Activated CD4-positive, alpha-beta T cell treated with anti-CD3 and anti-CD28 coated beads, Interleukin-2, amount 50 U/mL, for 16 hours (primary cell): ENCODE measurements around the gene HSDL2.

Experiments
- DNase-seq: peaks from one replicate; pipeline ENCODE4 v3.0.0-alpha.2; 2020

The HSDL2 gene

DNA sequence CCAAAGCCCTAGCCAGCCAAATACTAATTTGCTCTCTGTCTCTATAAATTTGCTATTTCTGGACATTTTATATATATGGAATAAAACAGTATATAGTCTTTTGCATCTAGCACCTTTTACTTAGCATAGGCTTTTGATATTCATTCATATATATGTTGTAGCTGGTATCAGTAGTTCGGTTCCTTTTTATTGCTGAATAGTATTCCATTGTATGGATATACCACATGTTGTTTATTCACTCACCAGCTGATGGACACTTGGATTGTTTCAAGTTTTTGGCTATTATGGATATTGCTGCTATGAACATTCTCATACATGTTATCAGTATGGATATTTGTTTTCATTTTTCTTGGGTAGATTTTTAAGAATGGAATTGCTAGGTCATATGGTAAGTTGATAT is 82.9 kb downstream of the HSDL2 start:
- no peak for DNase-seq

DNA sequence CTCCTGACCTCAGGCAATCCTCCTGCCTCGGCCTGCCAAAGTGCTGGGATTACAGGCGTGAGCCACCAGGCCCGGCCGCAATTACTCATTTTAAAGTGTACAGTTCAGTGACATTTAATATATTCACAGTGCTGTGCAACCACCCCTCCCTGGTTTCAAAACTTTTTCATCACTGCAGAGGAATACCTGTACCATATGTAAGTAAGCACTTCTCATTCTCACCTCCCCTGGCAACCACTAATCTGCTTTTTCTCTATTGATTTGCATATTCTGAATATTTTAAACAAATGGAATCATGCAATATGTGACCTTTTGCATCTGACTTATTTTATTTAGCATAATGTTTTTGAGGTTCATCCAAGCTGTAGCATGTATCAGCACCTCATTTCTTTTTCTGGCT is 85.4 kb downstream of the HSDL2 start:
- DNase-seq, result no peak

DNA sequence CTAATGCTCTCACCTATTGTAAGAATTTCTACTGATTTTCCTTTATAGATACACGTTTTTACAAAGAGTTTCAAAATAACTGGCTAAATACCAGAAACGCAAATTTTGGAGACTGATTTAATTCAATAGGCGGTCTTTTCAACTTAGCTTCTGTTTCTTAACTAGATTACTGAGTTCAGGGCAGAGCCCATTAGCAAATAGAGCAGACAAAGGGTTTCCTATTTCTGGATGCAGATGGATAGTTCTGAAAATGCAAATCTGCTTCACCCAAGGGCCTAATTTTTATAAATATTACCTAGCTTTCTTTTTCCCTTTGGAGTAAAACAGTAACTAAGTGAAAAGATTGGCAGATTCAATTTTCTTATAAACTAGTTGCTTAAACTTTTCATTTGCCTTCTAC is 93.1 kb downstream of the HSDL2 start:
- no peak for DNase-seq

DNA sequence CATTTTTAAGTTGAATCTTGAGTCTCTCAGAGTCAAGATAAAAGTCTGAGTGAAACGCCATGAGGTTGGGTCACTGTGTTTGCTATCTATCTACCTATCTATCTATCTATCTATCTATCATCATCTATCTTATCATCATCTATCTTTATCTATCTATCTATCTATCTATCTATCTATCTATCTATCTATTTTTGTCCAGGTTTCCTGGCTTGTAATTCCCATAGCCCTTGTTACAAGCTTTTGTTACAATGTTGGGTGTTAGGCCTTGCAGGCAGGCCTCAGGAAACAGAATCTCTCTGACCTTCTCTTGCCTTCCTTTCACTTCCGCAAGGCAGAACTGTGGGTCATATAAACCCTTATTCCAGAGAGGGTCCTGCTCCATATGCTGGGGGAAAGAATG is 94.1 kb downstream of the HSDL2 start:
- no peak for DNase-seq

DNA sequence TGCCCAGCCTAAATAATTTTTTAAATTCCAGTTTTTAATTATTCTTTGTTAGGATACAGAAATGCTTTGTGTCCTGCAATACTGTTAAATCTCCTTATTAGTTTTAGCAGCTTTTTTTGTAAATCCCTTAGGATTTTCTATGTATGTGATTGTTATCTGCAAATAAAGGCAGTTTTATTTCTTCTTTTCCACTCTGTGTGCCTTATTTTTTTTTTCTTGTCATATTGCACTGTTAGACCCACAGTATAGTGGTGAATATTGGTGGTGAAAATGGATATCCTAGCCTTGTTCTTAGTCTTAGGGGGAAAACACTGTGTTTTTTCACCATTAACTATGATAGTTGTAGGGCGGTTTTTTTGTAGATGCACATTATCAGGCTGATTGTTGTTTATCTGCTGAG is 95.4 kb downstream of the HSDL2 start:
- no peak for DNase-seq

DNA sequence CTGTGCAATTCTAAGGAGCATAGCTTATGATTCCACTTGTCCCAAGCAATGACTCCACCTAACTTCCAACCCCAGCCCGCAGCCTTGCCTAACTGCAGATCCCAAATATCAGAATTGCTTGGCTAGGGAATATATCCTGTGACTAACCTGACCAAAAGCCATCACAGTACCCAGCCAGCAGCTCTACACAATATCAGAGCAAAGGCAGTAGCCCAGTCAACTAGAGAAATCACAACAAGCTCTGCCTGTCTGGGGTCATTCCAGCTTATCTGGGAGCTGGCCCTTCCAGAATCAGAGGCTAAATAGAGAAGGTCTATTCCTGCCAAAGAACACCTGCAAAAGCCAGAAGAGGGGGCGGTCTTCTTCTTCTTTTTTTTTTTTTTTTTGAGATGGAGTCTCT is 97.4 kb downstream of the HSDL2 start:
- no peak for DNase-seq

DNA sequence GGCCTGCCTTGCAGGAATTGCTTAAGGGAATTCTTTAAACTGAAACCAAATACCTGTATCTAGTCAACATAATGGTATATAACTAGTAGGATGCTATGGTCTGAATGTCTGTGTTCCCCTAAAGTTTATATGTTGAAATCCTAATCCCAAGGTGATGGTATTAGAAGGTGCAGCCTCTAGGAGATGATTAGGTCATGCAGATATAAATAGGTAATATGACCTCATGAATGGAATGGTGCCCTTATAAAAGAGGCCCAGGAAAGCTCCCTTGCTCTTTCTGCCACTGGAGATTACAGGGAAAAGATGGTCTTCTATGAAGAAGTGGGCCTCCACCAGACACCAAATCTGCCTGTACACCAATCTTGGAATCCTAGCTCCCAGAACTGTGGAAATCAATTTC is 99.3 kb downstream of the HSDL2 start:
- DNase-seq, result no peak

DNA sequence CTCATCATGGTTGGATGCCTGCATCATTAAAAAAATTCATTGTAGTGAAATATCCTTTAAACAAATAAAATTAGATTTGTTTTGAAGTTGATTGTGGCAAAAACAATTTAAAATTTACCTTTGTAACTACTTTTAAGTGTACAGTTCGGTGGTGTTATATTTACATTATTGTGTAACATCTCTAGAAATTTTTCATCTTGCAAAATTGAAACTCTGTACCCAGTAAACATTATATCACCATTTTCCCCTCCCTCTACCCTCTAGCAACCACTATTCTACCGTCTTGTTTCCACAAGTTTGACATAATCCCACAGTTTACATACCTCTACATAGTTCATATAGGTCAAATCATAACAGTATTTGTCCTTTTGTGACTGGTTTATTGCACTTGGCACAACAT is 104.7 kb downstream of the HSDL2 start:
- no peak for DNase-seq

DNA sequence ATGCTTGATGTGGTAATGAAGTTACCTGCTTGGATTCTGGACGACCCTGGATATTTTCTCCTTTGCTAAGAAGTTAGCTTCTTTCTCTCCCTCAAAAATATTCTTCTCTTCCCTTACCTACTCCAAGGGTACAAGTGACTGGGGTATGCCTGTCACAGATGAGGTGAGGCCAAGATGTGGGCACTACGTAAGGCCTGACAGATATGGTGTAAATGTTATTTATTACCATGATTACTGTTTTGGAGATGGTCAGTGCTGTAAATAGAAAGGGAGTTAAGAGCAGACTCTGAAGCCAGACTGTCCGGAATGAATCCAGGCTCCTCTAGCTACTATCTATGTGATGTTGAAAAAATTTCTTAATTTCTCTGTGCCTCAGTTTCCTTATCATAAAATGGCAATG is 105.7 kb downstream of the HSDL2 start:
- no peak for DNase-seq

DNA sequence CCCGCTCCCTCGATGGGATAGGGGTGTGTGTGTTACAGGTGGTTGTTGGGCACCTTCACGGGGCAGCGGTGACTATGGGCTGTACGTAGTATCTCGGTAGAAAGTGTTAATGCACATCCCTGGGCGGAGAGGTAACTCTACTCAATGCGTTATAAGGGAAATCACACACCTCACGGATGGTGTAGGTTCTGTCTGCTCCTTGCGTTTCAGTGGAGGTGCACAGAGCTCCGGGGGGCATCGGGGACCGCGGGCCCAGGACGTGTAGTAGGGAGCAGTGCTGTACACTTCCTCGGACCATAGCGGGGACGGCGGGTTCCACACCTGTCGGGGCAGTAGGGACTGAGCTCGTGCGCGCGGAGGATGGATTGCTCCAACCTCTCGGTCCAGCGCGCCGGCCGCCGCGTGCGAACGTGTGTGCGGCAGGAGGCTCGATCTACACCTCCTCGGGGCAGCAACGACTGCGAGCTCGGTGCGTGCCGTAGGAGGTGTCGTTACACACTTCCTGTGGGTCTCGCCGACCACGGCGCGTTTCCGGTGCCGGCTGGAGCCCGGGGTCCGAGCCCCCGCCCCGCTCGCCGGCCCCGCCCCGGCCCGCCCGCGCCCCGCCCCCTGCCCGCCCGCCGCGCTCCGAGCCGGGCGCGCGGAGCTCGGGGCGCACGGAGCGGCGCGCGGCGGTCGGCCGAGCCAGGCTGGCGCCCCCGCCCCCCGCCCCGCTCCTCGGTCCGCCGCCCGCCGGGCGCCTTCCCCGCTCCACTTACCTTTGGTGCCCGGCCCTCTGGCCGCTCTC is 106.5 kb downstream of the HSDL2 start, which contains the start of gene KIAA1958:
KIAA1958 (plus strand) TSS at position 607 of the 787 bp plus-strand sequence. CDS start 87,254 bp downstream, outside the sequence.
- peak; percentile 92 for DNase-seq

DNA sequence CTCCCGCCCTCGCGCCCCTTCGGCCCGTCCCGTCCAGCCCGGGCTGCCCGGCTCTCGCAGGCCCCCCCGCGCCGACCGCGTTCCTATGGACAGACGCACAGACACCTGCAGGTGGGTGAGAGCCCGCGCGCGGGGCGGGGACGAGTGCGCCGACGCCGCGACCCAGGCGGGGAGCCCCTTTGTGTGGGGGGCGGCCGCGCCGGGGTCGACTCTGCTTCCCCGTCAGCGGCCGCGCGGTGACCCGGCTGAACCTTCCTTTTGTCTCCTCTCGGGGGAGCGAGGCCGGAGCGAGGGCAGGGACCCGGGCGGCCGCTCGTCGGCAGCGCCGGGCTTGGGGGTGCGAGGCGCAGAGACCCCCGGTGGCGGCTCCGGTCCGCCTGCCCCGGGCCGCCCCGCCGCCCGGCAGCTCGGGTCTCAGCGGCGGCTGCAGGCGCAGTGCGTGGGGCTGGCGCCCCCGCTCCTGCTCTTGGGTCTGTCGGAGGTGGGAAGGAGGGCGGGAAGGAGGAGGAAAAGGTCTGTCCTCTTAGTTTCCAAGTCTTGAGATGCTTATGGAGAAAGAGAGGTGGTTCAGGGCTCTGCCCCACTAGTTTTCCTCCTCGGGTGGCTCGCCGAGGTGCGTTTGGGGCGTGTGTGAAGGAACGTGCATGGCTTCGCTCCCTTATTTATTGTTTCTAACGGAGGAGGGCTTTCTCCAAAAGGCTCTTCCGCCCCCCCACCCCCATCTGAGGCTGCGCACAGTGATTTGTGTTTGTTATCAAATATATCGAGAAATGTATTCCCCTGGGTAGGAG is 107.3 kb downstream of the HSDL2 start:
- peak; percentile 55 for DNase-seq

DNA sequence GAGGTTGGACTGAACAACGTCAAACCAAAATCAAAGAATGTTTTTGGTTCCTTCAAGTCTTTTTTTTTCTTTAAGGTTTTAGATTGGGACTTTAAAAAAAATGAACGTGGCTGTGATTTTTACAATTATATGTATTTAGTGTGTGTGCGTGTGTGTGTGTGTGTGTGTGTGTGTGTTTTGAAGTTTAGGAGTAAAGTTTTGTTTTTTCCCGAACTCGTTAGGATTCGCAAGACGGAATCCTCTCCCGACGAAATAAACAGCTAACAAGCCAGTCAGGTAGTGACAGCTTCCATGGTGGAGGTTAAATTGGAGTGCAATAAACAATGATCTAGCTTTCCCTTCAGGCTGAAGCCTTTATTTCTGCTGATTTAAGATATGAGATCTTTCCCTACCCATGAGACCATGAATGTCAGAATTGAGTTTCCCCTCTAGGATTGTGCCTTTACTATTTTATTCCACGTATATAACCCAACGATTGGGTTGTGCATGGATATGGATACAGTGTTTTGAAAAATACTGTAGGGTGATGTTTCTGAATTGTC is 108.0 kb downstream of the HSDL2 start:
- DNase-seq, result no peak

DNA sequence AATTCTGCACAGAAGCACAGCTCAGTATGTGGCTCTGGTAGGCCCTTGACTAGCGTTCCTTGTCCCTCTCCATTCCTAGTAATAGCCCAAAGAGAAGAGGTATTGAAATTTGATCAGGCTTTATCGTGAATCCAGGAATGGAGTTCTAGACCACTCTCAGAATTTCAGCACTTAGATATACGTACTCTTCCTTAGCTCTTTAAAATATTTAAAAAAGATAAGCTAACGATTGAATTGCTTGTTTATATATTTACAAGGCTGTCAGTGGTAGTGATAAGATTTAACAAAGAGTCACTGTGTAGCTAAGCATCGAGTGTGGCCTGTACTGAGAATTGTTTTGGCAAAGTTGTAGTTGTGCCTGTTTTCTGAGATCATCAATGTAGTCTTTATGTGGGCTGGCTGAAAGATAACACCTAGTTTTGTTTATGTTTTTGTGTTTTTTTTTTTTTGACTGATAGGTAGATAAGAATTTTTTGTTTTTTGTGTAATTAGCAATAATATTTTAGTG is 109.2 kb downstream of the HSDL2 start:
- no peak for DNase-seq

DNA sequence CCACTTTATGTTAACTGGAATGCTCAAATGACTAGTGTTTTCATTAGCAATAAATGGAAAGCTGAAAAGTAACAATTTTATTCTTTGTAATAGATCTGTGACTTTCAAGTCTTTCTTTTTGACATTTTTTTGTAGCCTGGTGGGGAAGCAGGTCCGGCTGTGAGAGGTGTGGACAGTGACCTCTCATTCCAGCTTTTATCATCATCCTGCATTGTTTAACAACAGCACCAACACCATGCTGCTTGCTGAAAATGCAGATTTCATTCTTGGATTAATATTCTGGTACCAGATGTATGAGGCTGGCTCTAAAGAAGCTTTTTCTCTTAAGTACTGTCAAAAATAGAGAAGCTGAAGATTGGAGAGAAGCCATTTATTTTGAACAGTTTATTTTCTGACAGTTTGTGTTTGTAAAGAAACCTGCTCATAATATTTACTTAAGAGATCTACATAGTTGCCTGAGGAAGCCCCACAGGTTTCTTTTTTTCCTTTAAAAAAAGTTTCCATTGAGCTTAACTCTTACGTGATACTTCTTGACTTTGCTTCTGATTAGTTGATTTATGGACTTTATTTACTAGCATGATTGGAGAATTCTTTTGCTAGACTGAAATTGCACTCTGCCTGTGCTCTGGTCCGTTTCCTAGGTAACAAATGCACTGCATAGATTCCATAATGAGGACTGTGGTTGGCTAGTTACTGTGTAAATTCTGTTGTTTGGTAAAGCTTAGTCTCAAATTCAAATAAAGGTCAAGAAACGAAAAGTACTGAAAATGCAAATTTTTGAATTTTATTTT is 110.2 kb downstream of the HSDL2 start:
- no peak for DNase-seq

DNA sequence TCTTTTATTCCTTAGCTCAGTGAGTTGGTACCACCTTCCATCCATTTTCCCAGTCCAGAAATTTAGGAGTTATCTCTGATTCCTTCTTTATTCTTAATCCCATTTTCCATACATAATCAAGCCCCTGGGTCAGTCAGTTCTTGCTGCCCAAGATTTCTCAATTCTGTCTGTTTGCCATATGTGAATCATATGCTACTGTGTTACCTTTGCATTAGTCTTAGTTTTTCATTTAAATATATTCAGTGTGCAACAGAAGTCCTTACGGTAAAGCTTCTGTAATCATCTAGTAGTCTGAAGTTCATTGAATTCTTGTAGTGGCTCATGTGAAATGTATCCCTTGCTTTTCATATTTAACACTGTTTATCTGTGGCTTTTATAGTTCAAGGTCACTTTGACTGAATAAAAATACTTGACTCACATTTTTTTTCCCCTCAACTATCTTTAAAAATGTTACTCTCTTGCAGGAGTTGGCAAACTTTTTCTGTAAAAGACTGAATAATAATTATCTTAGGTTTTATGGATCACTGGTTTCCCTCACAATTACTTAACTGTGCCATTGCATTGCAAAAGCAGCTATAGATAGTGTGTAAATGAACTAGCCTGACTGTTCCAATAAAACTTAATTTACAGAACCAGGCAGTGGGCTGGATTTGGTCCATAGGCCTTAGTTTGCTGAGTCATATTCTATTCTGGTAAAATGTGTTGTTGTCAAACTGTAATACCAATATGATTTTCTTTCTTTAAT is 113.7 kb downstream of the HSDL2 start:
- no peak for DNase-seq

DNA sequence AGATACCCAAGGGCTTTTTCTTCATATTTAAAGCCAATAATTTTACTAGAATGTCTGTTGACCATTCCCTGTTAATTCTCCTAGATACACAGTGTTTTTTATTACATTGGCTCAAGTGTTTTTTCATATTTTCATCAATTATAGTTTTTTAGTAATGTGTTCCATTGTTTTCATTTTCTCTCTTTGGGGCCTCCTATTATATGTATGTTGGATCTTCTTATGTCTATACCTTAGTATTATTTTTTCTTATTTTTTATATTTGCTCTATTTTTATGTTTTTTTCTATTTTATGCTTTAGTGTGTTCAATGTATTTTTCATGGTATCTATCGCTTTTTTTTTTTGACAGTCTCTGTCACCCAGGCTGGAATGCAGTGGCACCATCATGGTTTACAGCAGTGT is 114.2 kb downstream of the HSDL2 start:
- no peak for DNase-seq

DNA sequence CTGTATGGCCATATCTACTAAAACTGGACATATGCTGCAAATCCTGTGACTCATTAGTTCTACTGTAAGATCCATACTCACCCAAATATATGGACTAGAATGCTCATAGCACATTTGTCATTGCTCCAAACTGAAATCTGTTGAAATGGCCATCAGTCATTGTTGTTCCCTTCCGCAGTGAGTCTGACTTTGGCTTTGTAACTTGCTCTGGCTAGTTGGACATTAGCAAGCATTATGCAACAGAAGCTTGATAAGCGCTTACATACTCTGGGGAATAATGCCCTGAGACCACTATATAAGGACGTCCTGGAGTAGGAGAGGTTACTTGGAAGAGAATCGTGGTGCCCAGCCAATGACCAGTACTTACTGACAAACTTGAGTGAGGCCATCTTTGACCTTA is 115.7 kb downstream of the HSDL2 start:
- DNase-seq, result no peak

DNA sequence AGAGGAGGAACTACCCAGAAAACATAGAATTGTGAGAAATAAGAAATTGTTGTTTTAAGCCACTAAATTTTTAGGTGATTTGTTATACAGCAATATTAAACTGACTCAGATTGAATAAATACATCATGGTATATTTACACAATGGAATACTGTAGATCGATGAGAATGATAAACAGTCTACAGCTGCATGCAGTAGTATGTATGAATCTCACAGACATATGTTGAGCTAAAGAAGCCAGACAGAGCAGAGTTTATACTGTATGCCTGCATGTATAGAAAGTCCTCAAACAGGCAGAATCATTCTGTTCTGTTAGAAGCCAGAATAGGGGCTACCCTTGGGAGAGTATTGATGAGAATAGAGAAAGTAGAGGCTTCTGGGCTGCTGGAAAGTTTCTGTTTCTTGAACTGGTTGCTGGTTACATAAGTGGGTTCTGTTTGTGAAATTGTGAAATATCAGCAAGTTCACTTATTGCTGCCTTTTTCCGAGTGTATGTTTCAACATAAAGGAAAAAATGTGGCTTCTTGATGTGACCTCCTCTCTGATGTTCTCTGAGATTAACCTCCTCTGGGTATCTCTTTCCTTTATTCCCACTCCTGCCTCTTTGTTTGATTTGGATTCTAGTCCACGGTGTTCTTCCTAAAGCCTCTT is 116.3 kb downstream of the HSDL2 start:
- no peak for DNase-seq

DNA sequence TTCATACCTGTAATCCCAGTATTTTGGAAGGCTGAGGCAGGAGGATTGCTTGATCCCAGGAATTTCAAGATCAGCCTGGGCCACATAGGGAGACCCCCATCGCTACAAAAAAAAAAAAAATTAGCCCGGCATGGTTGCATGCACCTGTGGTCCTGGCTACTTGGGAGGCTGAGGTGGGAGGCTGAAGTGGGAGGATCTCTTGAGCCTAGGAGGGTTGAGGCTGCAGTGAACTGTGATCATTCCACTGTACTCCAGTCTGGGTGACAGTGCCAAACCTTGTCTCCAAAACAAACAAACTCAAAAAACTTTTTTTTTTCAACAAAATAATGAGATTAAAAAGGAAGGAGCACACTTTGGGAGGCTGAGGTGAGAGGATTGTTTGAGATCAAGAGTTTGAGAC is 120.9 kb downstream of the HSDL2 start:
- no peak for DNase-seq

DNA sequence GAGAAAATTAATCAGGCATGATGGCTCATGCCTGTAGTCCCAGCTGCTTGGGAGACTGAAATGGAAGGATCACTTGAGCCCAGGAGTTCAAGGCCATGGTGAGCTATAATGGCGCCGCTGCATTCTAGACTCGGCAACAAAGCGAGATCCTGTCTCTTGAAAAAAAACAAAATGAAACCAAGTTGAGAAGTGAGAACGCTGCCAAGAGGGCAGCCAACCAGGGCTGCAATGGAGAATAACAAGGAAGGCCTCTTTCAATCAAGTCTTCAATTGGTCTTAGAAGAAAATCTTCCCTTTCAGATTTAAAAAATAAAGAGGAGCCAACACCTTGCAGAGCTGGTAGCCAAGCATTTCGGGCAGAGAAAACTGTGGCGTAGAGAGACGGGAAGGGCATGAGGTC is 121.4 kb downstream of the HSDL2 start:
- DNase-seq, result no peak

DNA sequence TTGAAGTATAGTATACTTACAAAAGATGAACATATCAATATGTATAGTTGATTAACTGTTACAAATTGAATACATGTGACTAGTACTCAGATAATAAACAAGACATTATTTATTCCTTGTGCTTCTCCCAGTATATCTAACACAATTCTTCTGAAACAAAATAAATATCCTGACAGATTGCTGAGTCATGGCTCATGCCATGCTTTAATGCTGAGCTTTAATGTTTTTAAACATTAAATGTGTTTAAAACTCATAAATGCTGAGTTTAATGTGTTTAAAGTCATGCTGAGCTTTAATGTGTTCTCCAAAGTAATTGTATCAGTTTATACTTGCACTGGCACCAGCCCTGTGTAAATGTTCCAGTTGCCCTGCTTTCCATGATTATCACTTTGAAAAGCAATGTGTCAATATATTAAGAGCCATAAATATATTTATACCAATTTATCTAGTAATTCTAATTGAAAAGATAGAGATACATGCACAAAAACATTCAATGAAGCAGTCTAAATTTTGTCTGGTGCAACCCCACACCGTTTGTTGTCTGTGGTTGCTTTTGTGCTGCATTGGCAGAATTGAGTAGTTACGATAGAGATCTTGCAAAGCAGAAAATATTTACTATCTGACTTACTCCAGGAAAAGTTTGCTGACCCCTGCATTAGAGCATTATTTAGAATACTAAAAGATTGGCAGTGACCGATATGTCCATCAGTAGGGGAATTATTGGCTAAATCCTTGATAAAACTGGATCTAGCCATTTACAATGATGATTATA is 122.5 kb downstream of the HSDL2 start:
- DNase-seq, result no peak
